ENCODE results near the gene ALMS1. TPM values are rescaled to one million over a fixed set of nuclear protein-coding genes. Genes with fewer than 3 reads are reported as not detected.

The ALMS1 gene
- total and polyA plus RNA-seq, 2 of the 4 experiments (the other 2 are of a cell fraction): 20.8 to 52.8 TPM

- Histone ChIP-seq H3K18ac (ENCODE audit: low read depth, low read length) (no peak overlapping the region), H4K20me1 (ENCODE audit: insufficient read depth, low read length) (no peaks in the 10 kb centered on the region), H3K79me1 (ENCODE audit: low read depth in 1 of 2, low read length in 2 of 2) (no peaks in the 10 kb centered on the region), H3K27ac (ENCODE audit: insufficient read depth, low read length) (no peak overlapping the region), H3K27me3 (ENCODE audit: control insufficient read depth, insufficient read depth, low read length) (no peaks in the 10 kb centered on the region), H2AFZ (replicated peaks; ENCODE audit: low read length, poor library complexity) (no peak overlapping the region), H3K9me1 (ENCODE audit: insufficient read depth, low read length) (no peaks in the 10 kb centered on the region), H4K8ac (ENCODE audit: low read depth in 2 of 2, low read length in 2 of 2) (no peak overlapping the region), H2BK15ac (ENCODE audit: low read depth, low read length) (no peak overlapping the region), H4K91ac (ENCODE audit: insufficient read depth, low read depth, low read length) (no peak overlapping the region), H2AK9ac (replicated peaks; ENCODE audit: low read depth, low read length, poor library complexity) (no peak overlapping the region), H3K4me2 (ENCODE audit: low read depth, low read length) (no peak overlapping the region), H4K5ac (ENCODE audit: low read depth, low read length) (no peak overlapping the region), H3K9ac (ENCODE audit: low read depth, low read length) (no peak overlapping the region), H3K56ac (ENCODE audit: extremely low read depth, insufficient read depth, low read length) (no peak overlapping the region), H3K36me3 (ENCODE audit: control insufficient read depth, insufficient read depth, low read length) (peaks cover 4% of the 10 kb centered on the region), H3K4ac (ENCODE audit: low read depth, low read length) (no peak overlapping the region), H2AK5ac (ENCODE audit: low read depth, low read length) (no peak overlapping the region), H2BK5ac (ENCODE audit: low read depth, low read length, poor library complexity, severe bottlenecking) (no peak overlapping the region), H3K4me1 (ENCODE audit: control insufficient read depth, insufficient read depth, low read length) (no peaks in the 10 kb centered on the region), H2BK20ac (ENCODE audit: low read depth, low read length) (no peak overlapping the region), H3K4me3 (ENCODE audit: insufficient read depth, low read depth, low read length) (no peak overlapping the region), H2BK120ac (ENCODE audit: low read depth, low read length) (no peak overlapping the region), H3K9me3 (ENCODE audit: control insufficient read depth, insufficient read depth, low read length) (no peaks in the 10 kb centered on the region), H3K23ac (ENCODE audit: low read depth, low read length) (no peak overlapping the region), H3K14ac (replicated peaks; ENCODE audit: low read depth, low read length) (no peak overlapping the region)
- DNase-seq (no peak), ATAC-seq (ENCODE audit: low read depth) (no peak)
- BruUV-seq (replicated peaks): no TSS peak
- ChIA-PET CTCF (no interaction called here), POLR2A (ENCODE audit: unreplicated experiment) (no interaction called here)
- intact Hi-C loops (cut with micrococcal nuclease): no loop called here
- in situ Hi-C loops (cut with MboI; ENCODE audit: low sequenced_read_pairs): no loop called here
- no CpG with 5 or more reads among the region's 2 CpGs for WGBS, 2 experiments (ENCODE audit: extremely low coverage in 2 of 2, insufficient read length in 1 of 2)
- no peak for TF ChIP-seq RAD21 (IDR thresholded peaks at IDR 0.05; ENCODE audit: low read length)
- no peak for TF ChIP-seq NFE2L2 (IDR thresholded peaks at IDR 0.05; ENCODE audit: low read depth, low read length)
- no peak for TF ChIP-seq CEBPB (IDR thresholded peaks at IDR 0.05; ENCODE audit: low read depth, low read length)
- TF ChIP-seq FOS (IDR thresholded peaks at IDR 0.05; ENCODE audit: low read depth, low read length): no peak
- TF ChIP-seq RFX5 (IDR thresholded peaks at IDR 0.05; ENCODE audit: low read depth, low read length): no peak
- no peak for TF ChIP-seq BHLHE40 (IDR thresholded peaks at IDR 0.05; ENCODE audit: low read depth, low read length)
- dilution Hi-C loops (cut with HindIII; ENCODE audit: low sequenced_read_pairs, unreplicated experiment): no loop called here
These were observed 189.6 kb downstream of the ALMS1 start for GRCh38 chr2:73575261-73575660.

Data from IMR-90 (cell line).